HG03520 (cell line): ENCODE results near the gene INPP5A.
"Not testable (repeated sequence)": the region's sequence is repeated elsewhere in the genome, so short reads cannot be mapped to it uniquely, and the experiment has no call there.

Experiments
- ATAC-seq: cut with Tn5 transposase; IDR thresholded peaks from one replicate; pipeline ENCODE4 v1.9.1; 2021; ENCODE audit warnings: mild to moderate bottlenecking, moderate library complexity; ENCODE audit not compliant: unreplicated experiment

The INPP5A gene

GRCh38 chr10:132729810-132730572 is 192.4 kb downstream of the INPP5A start:
- ATAC-seq, result no peak

- ATAC-seq, result no peak
Observed at GRCh38 chr10:132730573-132730953, 193.0 kb downstream of the INPP5A start.

- ATAC-seq, result no peak
Observed at GRCh38 chr10:132732518-132732917, 194.9 kb downstream of the INPP5A start.

DNA sequence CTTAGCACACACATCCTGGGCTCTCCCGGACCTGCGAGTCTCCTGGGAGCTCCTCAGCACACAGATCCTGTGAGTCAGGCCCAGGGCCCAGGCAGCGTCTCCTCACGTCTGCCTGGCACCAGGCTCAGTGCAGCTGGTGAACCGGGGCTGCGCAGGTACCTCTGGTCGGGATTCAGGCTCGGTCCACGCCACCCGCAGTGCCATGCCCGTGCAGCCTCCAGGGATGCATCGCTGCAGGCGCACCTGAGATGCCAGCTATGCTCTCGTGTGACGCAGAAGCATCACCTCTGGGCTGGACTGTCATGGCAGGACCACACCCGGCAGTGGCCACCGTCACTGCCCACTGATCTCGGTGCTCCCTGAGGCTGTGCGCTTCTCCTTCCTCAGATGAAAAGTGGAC is 196.3 kb downstream of the INPP5A start:
- no peak for ATAC-seq

- no peak for ATAC-seq
Observed at GRCh38 chr10:132735341-132735775, 197.8 kb downstream of the INPP5A start.

- ATAC-seq, result no peak
Observed at GRCh38 chr10:132735923-132736391, 198.4 kb downstream of the INPP5A start.

GRCh38 chr10:132737390-132738048 is 199.9 kb downstream of the INPP5A start:
- no peak for ATAC-seq

DNA sequence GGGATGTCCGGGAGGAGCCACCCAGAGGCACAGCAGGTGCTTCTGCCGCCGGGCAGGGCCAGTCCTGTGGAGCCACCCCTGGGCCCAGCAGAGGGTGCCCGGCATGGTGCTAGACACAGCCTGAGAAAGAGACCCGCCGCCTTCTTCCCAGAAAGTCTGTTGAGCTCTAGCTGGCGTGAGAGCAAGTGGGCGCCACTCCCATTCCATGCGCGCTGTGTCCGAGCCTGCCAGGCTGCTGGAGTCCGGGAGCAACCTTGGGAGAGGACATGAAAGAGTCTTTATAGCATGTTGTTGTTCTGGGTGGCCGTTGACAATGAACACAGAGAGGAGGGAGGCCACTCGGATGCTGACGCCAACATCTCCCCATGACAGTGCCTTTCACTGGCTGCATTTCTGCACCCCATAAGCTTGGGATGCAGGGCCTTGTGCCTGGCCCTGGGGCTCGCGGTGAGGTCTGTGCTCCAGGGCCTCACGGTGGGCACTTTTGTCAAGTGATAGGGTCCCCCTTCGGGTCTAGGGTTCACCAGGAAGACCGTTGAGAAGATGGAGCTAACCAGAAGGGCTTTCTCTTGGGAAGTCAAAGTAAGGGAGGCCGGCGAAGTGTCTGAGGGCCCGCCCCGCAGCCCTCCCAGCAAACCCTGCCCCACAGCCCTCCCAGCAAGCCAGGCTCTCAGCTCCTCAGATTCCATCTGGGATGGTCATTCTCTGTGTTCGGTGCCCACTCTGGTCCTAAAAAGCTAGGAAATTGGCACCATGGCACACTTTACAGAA is 201.1 kb downstream of the INPP5A start:
- ATAC-seq, result no peak

GRCh38 chr10:132739225-132739613 is 201.6 kb downstream of the INPP5A start:
- no peak for ATAC-seq

DNA sequence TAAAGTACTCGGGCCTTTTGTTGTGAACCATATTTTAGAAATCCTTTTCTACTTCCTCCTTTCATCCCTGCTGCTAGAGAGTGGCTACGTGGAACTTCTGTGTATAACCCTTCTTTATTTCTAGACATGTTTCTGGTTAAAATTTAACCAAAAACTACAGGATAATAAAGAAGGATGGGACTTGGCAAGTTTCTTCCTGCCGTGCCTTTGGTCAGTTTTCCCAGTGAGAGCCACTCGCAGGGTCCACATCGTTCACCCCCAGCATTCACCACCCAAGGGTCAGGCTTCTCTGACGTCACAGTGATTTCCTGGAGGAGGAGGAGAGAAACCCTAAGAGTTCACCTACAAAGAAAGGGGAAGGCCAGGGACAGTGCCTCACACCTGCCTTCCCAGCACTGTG is 203.0 kb downstream of the INPP5A start:
- ATAC-seq, result no peak

DNA sequence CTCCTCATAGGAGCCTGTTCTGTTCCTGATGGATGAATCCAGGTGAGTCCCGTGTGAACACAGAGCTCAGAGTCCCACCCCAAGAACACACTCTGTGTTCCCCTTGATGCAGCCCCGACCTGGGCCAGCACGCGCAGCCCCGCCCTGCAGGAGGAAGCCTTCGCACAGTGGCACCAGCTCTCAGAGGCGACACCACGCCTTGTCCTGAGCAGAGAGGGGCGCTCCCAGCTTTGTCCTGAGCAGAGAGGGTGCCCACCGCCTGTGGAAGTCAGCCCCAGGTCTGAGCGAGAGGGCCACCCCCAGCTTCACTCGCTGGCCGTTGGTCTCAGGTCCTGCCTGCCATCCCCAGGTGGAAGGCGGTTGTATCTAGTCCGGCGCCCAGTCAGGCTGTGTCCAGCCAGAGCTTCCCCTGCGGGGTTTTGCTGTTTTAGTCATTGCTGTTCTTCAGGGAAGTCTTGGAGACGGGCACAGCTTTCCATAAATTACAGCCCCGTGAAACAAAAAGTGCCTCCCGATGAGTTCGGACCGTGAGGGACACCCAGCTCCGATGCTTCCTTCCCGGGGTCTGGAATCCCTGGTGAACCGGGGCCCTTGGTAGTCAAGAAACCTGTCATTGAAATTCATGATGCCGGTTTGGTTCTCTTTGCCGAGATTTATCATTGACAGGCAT is 204.7 kb downstream of the INPP5A start:
- ATAC-seq, result no peak

DNA sequence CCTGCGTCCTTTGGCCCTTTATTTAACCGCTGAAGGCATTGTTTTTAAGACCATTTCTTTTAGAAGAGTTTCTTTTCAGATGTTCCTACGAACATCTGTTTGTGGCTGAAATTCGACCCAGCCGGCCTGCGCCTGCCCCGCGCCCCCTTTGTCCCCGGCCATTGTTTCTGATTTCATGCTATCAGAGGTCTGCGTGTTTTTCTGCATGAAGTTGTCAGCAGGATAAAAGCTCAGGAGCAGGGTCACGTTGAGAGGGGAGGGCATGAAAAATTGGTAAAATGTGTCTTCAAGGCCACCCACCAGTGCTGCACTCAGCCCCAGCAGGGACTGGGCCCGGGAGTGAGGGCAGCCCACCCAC is 205.2 kb downstream of the INPP5A start:
- ATAC-seq, result no peak

- not testable (repeated sequence) for ATAC-seq
Observed at GRCh38 chr10:132743196-132743924, 205.8 kb downstream of the INPP5A start.

DNA sequence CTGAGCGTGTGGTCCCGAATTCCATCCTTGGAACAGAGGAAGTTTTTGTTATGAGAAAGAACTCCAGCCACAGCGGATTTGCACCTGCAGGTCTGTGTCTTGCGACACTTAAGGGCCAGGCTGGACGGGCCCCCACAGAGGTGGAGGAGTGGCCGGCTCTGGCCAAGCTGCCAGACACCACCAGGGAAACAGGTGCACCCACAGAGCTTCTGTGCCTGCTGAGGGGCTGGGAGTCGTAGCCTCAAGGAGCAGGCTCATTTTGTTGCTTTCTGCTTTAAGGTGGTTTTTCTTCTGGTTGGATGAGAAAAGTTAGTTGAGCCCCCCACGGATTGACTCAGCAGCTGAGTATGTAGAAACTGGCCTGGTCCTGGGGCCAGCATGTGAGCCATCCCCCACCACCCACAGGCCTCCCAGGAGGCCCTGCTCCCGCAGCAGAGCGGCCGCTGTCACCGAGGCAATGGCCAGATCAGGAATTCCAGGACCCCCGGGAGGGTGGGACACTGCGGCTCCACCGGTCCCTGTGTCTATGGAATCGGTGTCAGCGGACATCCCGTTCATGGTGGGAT is 206.4 kb downstream of the INPP5A start:
- no peak for ATAC-seq

- no peak for ATAC-seq
Observed at GRCh38 chr10:132744839-132745238, 207.3 kb downstream of the INPP5A start.

DNA sequence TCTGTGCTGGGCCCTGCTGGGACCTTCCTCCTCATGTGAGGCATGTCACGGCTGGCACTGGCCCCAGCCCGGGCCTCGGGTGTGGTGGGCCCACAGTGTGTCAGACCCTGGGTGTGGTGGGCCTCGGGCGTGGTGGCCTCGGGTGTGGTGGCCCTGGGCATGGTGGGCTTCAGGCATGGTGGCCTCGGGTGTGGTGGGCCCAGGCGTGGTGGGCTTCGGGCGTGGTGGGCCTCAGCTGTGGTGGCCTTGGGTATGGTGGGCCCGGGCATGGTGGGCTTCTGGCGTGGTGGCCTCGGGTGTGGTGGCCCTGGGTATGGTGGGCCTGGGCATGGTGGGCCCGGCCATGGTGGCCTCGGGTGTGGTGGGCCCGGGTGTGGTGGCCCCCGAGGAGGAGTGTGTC is 207.9 kb downstream of the INPP5A start:
- no peak for ATAC-seq

GRCh38 chr10:132745971-132746370 is 208.4 kb downstream of the INPP5A start:
- ATAC-seq, result no peak

- no peak for ATAC-seq
Observed at GRCh38 chr10:132746386-132746785, 208.8 kb downstream of the INPP5A start.

GRCh38 chr10:132746801-132747625 is 209.4 kb downstream of the INPP5A start:
- ATAC-seq, result no peak
